C1 segment of cervical spinal cord (tissue), 14 donors: ENCODE measurements around the gene PRG3.
A peak's percentile ranks its signal among the peaks of the same experiment; 100 is the strongest.
"Not testable (repeated sequence)": the region's sequence is repeated elsewhere in the genome, so short reads cannot be mapped to it uniquely, and the experiment has no call there.

Experiments used
- DNase-seq, 14 donors: peaks; one replicate each; lab custom pipeline; 2025; lab: John Stamatoyannopoulos, UW

Gene PRG3

GRCh38 chr11:57391111-57391510 lies 10.2 kb upstream of the PRG3 start:
- DNase-seq: no peak

DNA sequence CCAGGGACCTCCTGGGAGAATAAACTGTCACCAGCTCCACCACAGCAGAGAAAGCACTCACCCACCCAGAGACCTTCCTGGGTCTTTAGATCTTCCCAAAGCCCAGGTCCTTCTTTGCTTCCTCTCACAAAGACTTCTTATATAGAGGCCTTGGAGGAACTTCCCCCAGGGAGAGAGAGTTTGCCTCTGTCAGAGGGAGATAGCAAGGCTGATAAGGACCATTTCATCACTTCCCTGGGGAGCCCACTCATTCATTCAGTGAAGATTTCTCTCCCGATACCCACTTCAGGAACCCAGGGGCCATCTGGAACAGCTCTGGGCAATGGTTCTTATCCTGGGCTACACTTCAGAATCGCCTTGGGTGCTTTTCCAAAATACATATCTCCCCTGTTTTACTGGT lies 9.6 kb upstream of the PRG3 start, which contains the start of gene PRG2:
TSS of gene PRG2 (minus strand) at position 116 of the 400 bp plus-strand sequence. CDS start 706 bp downstream, outside the sequence.
- DNase-seq: no peak

- peak in 4 of 14 donors; percentile 3 to 31 (median 12) for DNase-seq
Observed at GRCh38 chr11:57387289-57388030, 6.5 kb upstream of the PRG3 start.

DNA sequence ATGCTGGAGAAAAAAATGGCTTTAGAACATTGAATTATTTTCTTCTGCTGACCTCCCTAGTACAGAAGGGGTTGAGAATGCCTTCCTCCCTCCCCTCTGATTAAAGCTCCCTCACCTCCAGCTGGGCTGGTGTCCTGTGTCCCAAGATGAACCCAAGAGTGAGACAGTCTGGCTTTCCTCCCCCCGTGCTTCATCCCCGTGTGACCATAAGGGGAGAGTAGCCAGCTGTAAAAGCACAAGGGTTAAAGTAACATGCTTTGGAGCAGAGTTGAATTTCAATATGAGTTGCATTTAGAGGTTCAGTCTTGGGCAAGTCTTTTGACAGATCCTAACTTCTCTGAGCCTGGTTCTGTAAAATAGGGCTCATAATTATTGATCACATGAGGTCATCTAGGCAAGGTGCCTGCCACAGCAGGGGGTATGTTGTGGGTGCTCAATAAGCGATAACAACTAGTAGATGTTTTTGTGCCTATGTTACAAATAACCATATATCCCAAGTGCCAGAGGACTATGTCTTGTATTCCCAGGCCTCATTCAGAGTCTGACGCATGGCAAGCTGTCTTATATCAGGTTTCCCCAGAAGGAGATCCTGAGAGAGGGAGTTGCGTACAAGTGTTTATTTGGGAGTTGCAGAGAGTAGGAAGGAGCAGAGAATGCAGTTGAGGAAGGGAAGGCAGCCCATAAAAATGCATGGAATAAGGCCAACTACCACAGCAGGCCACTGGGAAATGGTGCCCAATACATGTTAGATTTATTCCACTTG lies 5.4 kb upstream of the PRG3 start:
- no peak for DNase-seq

GRCh38 chr11:57379732-57380131 lies 1.2 kb downstream of the PRG3 start:
- DNase-seq: no peak

GRCh38 chr11:57378186-57378585 lies 2.8 kb downstream of the PRG3 start:
- no peak for DNase-seq

DNA sequence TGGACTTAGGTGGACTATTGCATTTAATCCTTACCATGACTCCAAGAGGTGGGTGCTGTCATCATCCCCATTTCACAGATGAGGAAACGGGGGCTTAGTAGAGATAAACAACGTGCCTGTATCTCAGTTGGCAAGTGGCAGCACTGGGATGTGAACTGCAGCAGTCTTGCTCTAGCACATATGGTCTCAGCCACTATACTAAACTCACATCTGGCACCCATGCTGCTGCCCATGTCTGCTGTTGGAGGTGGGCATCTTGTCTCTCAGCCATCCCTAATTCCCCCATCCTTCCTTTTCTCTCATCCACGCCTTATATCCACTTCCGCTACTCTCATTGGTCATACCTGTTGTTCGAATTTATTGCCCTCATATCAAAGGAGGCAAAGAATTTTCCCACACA lies 3.8 kb downstream of the PRG3 start:
- DNase-seq: no peak

DNA sequence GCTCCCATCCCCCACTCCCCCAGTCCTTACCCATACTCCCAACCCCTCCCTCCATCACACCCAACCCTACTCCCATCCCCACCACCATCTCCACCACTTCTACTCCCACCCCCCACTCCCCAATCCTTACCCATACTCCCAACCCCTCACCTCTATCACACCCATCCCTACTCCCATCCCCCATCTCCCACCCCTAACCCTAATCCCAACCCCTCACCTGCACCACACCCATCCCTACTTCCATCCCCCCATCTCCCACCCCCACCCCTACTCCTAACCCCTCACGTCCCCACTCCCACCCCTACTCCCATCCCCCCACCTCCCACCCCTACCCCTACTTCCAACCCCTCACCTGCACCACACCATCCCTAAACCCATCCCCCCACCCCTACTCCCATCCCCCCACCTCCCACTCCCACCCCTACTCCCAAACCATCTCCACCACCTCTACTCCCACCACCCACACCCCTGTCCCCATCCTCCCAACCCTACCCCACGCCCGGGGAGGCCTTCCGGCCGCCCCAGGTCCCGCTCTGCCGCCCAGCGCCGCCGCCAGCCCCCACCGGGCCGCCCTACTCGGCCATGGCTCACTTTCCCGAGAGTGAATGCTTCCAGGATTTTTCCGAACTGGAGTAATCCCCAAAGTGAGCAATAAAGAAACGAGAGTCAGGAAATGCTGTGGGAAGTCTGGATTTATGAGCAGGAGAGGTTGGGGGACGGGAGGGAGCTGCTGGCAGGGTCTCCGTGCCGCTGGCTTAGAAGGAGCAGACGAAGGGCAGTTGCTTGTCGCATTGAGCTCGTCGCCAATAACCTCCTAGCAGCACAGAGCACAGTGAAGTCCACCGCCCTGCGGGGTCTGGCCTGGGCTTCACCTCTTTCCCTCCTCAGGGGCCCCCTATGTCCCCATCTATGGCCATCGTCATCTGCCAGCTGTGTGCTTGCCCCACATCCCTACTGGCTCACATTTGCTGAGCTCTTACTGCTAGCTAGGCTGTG lies 4.6 kb downstream of the PRG3 start:
- no peak for DNase-seq

DNA sequence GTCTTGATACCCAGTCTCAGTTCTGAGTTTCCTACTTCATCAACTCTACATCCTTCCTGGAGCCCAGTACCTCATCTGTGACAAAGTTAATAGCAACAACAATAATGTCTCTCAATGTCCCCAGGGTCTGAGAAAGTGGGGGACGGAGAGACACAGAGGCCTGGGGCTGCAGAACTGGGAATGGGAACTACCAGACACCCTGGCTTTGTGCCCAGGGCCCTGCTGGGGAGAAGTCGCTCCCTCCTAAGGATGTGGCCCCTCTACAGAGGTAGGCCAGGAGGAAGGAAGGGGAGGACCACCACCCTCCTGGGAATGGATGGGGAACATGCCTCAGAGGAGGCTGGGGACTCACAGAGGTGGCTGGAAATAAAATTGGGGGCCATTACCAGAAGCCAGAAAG lies 5.5 kb downstream of the PRG3 start:
- no peak for DNase-seq

- no peak for DNase-seq
Observed at GRCh38 chr11:57374966-57375365, 6.0 kb downstream of the PRG3 start.

DNA sequence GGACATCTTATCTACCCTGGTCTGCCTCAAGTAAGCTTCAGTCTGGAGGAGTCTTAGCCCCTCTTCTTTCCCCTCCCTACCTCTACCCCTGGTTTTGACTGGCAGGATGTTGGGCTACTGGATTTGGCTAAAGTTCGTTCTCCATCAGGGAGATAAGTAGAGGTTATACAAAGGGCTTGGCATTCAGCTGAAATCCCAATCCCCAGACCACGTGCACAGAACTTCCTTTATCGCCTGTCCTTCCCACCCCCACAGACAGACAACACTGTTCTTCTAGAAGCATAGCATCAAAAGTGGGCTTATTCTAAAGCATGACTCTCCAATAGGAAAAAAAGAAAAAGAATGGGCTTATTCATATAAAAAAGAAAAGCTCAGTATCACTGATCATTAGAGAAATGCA lies 7.8 kb downstream of the PRG3 start:
- DNase-seq: no peak

DNA sequence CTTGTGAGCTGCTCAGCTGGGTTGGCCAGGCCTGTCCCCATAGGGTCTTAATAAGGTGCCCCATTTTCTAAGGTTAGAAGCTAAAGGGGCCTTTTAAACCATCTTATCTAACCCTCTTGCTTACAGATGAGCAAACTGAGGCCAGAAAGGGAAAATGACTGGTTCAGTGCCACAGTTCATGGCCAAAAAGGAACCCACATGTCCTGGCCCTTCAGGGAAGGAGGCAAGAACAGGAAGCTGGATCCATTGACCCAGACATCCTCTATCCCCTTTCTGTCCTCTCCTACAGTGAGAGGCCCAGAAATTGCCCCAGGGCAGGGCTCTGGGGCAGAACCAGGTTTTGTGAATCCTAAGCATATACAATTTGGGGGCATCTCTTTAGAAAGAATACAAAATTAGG lies 10.0 kb downstream of the PRG3 start:
- DNase-seq: no peak

DNA sequence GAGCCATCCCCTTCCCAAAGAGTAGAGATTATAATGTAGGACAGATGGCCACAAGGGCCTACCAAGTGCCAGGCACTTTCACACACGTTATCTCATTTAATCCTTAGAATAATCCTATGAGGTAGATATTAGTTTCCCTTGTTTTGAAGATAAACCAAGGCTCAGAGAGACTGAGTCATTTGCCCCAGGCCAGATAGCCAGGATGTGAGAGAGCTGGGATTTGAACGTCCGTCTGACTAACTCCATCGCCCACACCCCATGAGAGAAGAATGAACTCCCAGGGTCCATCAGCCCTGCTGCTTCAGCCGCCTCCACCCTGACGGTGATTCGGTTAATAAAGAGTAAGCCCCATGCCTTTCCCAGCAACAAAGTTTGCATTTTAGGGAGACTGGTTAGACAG lies 10.7 kb downstream of the PRG3 start:
- no peak for DNase-seq

DNA sequence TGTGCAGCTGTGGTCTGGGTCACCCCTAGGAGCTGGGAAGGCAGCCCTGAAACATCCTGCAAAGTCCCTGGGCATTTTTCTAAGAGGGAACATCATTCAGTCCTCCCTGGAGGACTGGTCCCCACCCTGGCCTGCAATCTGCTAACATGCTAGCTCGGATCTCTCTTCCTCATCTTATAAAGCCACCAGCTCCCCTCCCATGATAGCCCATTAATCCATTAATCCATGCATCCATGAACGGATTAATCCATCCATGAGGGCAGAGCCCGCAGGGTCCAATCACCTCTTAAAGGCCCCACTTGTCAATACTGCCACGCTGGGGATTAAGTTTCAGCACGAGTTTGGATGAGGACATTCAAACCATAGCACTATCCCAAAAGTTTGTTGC lies 12.1 kb downstream of the PRG3 start:
- no peak for DNase-seq

GRCh38 chr11:57368106-57368844 lies 12.7 kb downstream of the PRG3 start:
- no peak for DNase-seq

- no peak for DNase-seq
Observed at GRCh38 chr11:57364851-57365660, 15.9 kb downstream of the PRG3 start.

- no peak for DNase-seq
Observed at GRCh38 chr11:57363131-57364080, 17.5 kb downstream of the PRG3 start.

DNA sequence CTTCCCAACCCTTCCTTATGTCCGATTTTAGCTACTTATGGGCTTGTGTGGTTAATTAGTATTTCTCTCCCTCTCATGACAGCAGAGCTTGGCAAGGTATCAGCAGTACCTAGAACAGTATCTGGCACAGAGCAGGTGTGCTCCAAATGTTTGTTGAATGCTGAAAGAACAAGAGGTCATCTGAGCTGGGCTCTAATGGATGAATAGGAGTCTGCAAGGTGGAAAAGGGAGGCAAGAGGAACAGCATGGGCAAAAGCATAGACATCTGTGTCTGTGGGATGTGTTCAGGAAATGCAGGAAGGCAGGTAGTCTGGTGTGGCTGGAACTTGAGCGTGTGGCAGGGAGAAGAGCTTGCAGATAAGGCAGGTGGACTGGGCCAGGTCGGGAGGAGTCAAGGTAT lies 19.0 kb downstream of the PRG3 start:
- DNase-seq: no peak

GRCh38 chr11:57361420-57361819 lies 19.5 kb downstream of the PRG3 start:
- DNase-seq: not testable (repeated sequence)
